ENCODE data around the gene ARPC1A. TPM values are rescaled to one million over a fixed set of nuclear protein-coding genes. Genes with fewer than 3 reads are reported as not detected.

Gene ARPC1A
- total RNA-seq: 74.1 TPM

GRCh38 chr7:99325592-99326407 lies at the start of gene ARPC1A:
Gene ARPC1A (plus strand): TSS chr7:99325898. CDS start chr7:99333354, 7,456 bp downstream.

GRCh38 chr7:99374111-99375064 lies 48.7 kb downstream of the ARPC1A start, which contains the start of gene ARPC1B:
Gene ARPC1B (plus strand): TSS chr7:99374730. CDS start chr7:99385715, 10,985 bp downstream.

GRCh38 chr7:99408379-99409191 lies 82.9 kb downstream of the ARPC1A start, which contains the start of the genes BUD31 and PDAP1:
Gene BUD31 (plus strand): TSS chr7:99408969. CDS start chr7:99411093, 2,124 bp downstream.
Gene PDAP1 (minus strand): TSS chr7:99408597. CDS start chr7:99408548, 49 bp downstream.

Other genes with a start within 250 kb of the ARPC1A start
- 25.9 TPM for gene SMURF1, start 181.8 kb upstream of the ARPC1A start, total RNA-seq
- not detected for gene KPNA7, start 117.8 kb upstream of the ARPC1A start, total RNA-seq
- not detected for gene MYH16, start 53.1 kb upstream of the ARPC1A start, total RNA-seq
- 41.9 TPM for gene ARPC1B, start 48.8 kb downstream of the ARPC1A start, total RNA-seq
- 58.3 TPM for gene PDAP1, start 82.7 kb downstream of the ARPC1A start, total RNA-seq
- gene BUD31, start 83.1 kb downstream of the ARPC1A start, total RNA-seq: 43.3 TPM
- 8.8 TPM for gene PTCD1, start 112.9 kb downstream of the ARPC1A start, total RNA-seq
- 26.4 TPM for gene CPSF4, start 113.0 kb downstream of the ARPC1A start, total RNA-seq
- gene ATP5MF, start 140.3 kb downstream of the ARPC1A start, total RNA-seq: 513 TPM
- 32.5 TPM for gene ZNF789, start 147.0 kb downstream of the ARPC1A start, total RNA-seq
- 35.1 TPM for gene ZNF394, start 174.4 kb downstream of the ARPC1A start, total RNA-seq
- gene ZKSCAN5, start 178.8 kb downstream of the ARPC1A start, total RNA-seq: 19.4 TPM
- 21.8 TPM for gene FAM200A, start 226.2 kb downstream of the ARPC1A start, total RNA-seq
- 113 TPM for gene ZNF655, start 232.7 kb downstream of the ARPC1A start, total RNA-seq